Esophagus muscularis mucosa (tissue), 4 donors: ENCODE measurements around the gene SPON2. TPM values are rescaled to one million over a fixed set of nuclear protein-coding genes. Genes with fewer than 3 reads are reported as not detected.

Source experiments
- DNase-seq: peaks from one replicate; pipeline ENCODE4 v3.0.0-alpha.2; 2017; ENCODE audit errors: extremely low spot score
- H3K27ac ChIP-seq, 4 donors: fragments of 200-600 bp; sonication (generic); replicated peaks in 1 of 4; 1 replicate in 3 of 4; 2 replicates in 1 of 4; pipeline ENCODE4 v1.5.1; 2016 to 2019; ENCODE audit warnings: mild to moderate bottlenecking in 1 of 4
- H3K27me3 ChIP-seq, 4 donors: fragments of 200-600 bp; sonication (generic); one replicate each; pipeline versions ENCODE4 v1.5.1 to v1.6.0; 2016 to 2019
- H3K36me3 ChIP-seq, 4 donors: fragments of 200-600 bp; sonication (generic); one replicate each; pipeline ENCODE4 v1.5.1; 2016 to 2019
- H3K4me1 ChIP-seq, 4 donors: fragments of 200-600 bp; sonication (generic); one replicate each; pipeline ENCODE4 v1.5.1; 2016 to 2019
- H3K4me3 ChIP-seq, 4 donors: fragments of 200-600 bp; sonication (generic); 1 replicate in 2 of 4; 2 replicates in 2 of 4; pipeline ENCODE4 v1.5.1; 2016 to 2019; ENCODE audit warnings: mild to moderate bottlenecking in 4 of 4, moderate library complexity in 1 of 4
- H3K9me3 ChIP-seq, 4 donors: fragments of 200-600 bp; sonication (generic); 1 replicate in 3 of 4; 2 replicates in 1 of 4; pipeline ENCODE4 v1.5.1; 2016 to 2019
- CTCF ChIP-seq, 3 experiments: fragments of 200-600 bp in 2 of 3; fragments of 450-650 bp in 1 of 3; sonication (generic) in 2 of 3; IDR thresholded peaks; one replicate each; pipeline ENCODE4 v1.5.1; 2017 to 2019; ENCODE audit warnings: antibody characterized with exemption in 3 of 3, mild to moderate bottlenecking in 2 of 3, moderate library complexity in 1 of 3
- EP300 ChIP-seq: sonication (generic); formaldehyde crosslinking; IDR thresholded peaks from one replicate; pipeline ENCODE4 v1.6.1; 2017; ENCODE audit warnings: antibody characterized with exemption
- POLR2A ChIP-seq: fragments of 450-650 bp; IDR thresholded peaks from one replicate; pipeline ENCODE4 v1.6.1; 2017; ENCODE audit warnings: antibody characterized with exemption, moderate library complexity, mild to moderate bottlenecking, low read depth
- POLR2AphosphoS5 ChIP-seq, 2 donors: sonication (generic); formaldehyde crosslinking; IDR thresholded peaks; one replicate each; pipeline ENCODE4 v1.6.1; 2017; ENCODE audit warnings: antibody characterized with exemption in 2 of 2
- WGBS: methylation state at CpG from one replicate; pipeline ENCODE4 v1.1.5; 2018; 5-methylcytosine and 5-hydroxymethylcytosine counted together
- intact Hi-C: fragments of 100-400 bp; cut with DNase I; formaldehyde crosslinking; loops from one replicate; pipeline ENCODE4 v1.15.1; 2023
- total RNA-seq, 4 donors: library from RNA; depleted of rRNA; stranded (reverse); fragments of >200 nt; gene quantifications; one replicate each; pipeline versions ENCODE4 v1.1.0 to v1.2.1, GENCODE V29; 2016

Gene SPON2
- total RNA-seq, 4 donors from 2014 or later: 21.3 to 72.9 (median 58.3) TPM

GRCh38 chr4:1218634-1219565 is 46.5 kb upstream of the SPON2 start:
- WGBS: 59% methylated on average over 21 of the region's 21 CpGs
- Histone ChIP-seq H3K27me3 (no peaks in the 10 kb centered on the region), H3K36me3 (peaks cover 24 to 90% (median 74%) of the 10 kb centered on the region in 4 donors), H3K4me3 (no peak overlapping the region), H3K27ac (peak overlapping the region; percentile 20 to 64 (median 56)), H3K9me3 (no peaks in the 10 kb centered on the region), H3K4me1 (peaks cover 22 to 59% (median 49%) of the 10 kb centered on the region in 4 donors)
- no peak for TF ChIP-seq EP300
- TF ChIP-seq CTCF (IDR thresholded peaks at IDR 0.05): no peak
- no peak for TF ChIP-seq POLR2AphosphoS5 (IDR thresholded peaks at IDR 0.05)
- TF ChIP-seq POLR2A: no peak
- intact Hi-C loops: no loop called here
- no peak for DNase-seq

- Histone ChIP-seq H3K9me3 (no peaks in the 10 kb centered on the region), H3K4me3 (no peak overlapping the region), H3K4me1 (peaks cover 22 to 74% (median 60%) of the 10 kb centered on the region in 4 donors), H3K27me3 (no peaks in the 10 kb centered on the region), H3K36me3 (peaks cover 17 to 90% (median 74%) of the 10 kb centered on the region in 4 donors), H3K27ac (peak overlapping the region in 2 of 4 donors; percentile 27 to 44)
- 92% methylated on average over 25 of the region's 27 CpGs for WGBS
- intact Hi-C loops: no loop called here
- DNase-seq: no peak
- TF ChIP-seq POLR2A (no peak), EP300 (no peak), CTCF (IDR thresholded peaks at IDR 0.05) (no peak), POLR2AphosphoS5 (IDR thresholded peaks at IDR 0.05) (no peak)
These were observed 45.0 kb upstream of the SPON2 start for GRCh38 chr4:1217366-1217765.

- TF ChIP-seq CTCF (IDR thresholded peaks at IDR 0.05): no peak
- TF ChIP-seq POLR2AphosphoS5 (IDR thresholded peaks at IDR 0.05): no peak
- no peak for TF ChIP-seq EP300
- TF ChIP-seq POLR2A: no peak
- no peaks in the 10 kb centered on the region for H3K9me3 ChIP-seq
- 68% methylated on average over 21 of the region's 21 CpGs for WGBS
- H3K36me3 ChIP-seq: peaks cover 17 to 90% (median 74%) of the 10 kb centered on the region in 4 donors
- intact Hi-C loops: no loop called here
- peaks cover 26 to 79% (median 65%) of the 10 kb centered on the region in 4 donors for H3K4me1 ChIP-seq
- H3K27ac ChIP-seq: peak overlapping the region in 2 of 4 donors; percentile 27 to 44
- H3K27me3 ChIP-seq: no peaks in the 10 kb centered on the region
- H3K4me3 ChIP-seq: no peak overlapping the region
- no peak for DNase-seq
These were observed 44.5 kb upstream of the SPON2 start for GRCh38 chr4:1216869-1217294.

- Histone ChIP-seq H3K27me3 (no peaks in the 10 kb centered on the region), H3K9me3 (no peaks in the 10 kb centered on the region), H3K27ac (no peak overlapping the region), H3K36me3 (peaks cover 17 to 90% (median 70%) of the 10 kb centered on the region in 4 donors), H3K4me1 (peaks cover 31 to 87% (median 73%) of the 10 kb centered on the region in 4 donors), H3K4me3 (no peak overlapping the region)
- no peak for DNase-seq
- intact Hi-C loops: no loop called here
- no peak for TF ChIP-seq EP300
- TF ChIP-seq CTCF (IDR thresholded peaks at IDR 0.05): no peak
- no peak for TF ChIP-seq POLR2AphosphoS5 (IDR thresholded peaks at IDR 0.05)
- no peak for TF ChIP-seq POLR2A
- WGBS: 93% methylated on average over 24 of the region's 34 CpGs
These were observed 43.8 kb upstream of the SPON2 start for GRCh38 chr4:1216076-1216614.
